C1 segment of cervical spinal cord (tissue), 14 donors: ENCODE data around the gene PAIP2.
"Not testable (repeated sequence)": the region's sequence is repeated elsewhere in the genome, so short reads cannot be mapped to it uniquely, and the experiment has no call there.

Experiments
- DNase-seq, 14 donors: peaks; one replicate each; lab custom pipeline; 2025; lab: John Stamatoyannopoulos, UW

Gene PAIP2

GRCh38 chr5:139315056-139315615, 26.5 kb upstream of the PAIP2 start:
- DNase-seq: no peak

- DNase-seq: no peak
These were observed 5.8 kb upstream of the PAIP2 start for GRCh38 chr5:139335811-139336210.

- DNase-seq: no peak
These were observed 1.6 kb upstream of the PAIP2 start for GRCh38 chr5:139340051-139340450.

- no peak for DNase-seq
These were observed 416 bp upstream of the PAIP2 start for GRCh38 chr5:139341187-139341688.

- no peak for DNase-seq
These were observed 719 bp downstream of the PAIP2 start for GRCh38 chr5:139342423-139342723.

- no peak for DNase-seq
These were observed 1.8 kb downstream of the PAIP2 start for GRCh38 chr5:139343476-139343875.

- DNase-seq: no peak
These were observed 2.5 kb downstream of the PAIP2 start for GRCh38 chr5:139344177-139344576.

- not testable (repeated sequence) for DNase-seq
These were observed 3.8 kb downstream of the PAIP2 start for GRCh38 chr5:139345442-139345841.

- not testable (repeated sequence) for DNase-seq
These were observed 6.2 kb downstream of the PAIP2 start for GRCh38 chr5:139347863-139348262.

GRCh38 chr5:139354186-139354585, 12.5 kb downstream of the PAIP2 start:
- DNase-seq: no peak

GRCh38 chr5:139355900-139356299, 14.2 kb downstream of the PAIP2 start:
- DNase-seq: not testable (repeated sequence)

- no peak for DNase-seq
These were observed 16.4 kb downstream of the PAIP2 start for GRCh38 chr5:139358064-139358463.

- DNase-seq: no peak
These were observed 18.7 kb downstream of the PAIP2 start for GRCh38 chr5:139360384-139360783.

GRCh38 chr5:139361835-139362429, 20.3 kb downstream of the PAIP2 start:
- no peak for DNase-seq

- no peak for DNase-seq
These were observed 22.3 kb downstream of the PAIP2 start for GRCh38 chr5:139363937-139364336.

- DNase-seq: no peak
These were observed 22.8 kb downstream of the PAIP2 start for GRCh38 chr5:139364466-139364865.

GRCh38 chr5:139368613-139369012, 27.0 kb downstream of the PAIP2 start:
- no peak for DNase-seq

- no peak for DNase-seq
These were observed 27.5 kb downstream of the PAIP2 start for GRCh38 chr5:139369181-139369580.

GRCh38 chr5:139371482-139372435, 30.1 kb downstream of the PAIP2 start:
- DNase-seq: no peak

GRCh38 chr5:139374909-139375308, 33.3 kb downstream of the PAIP2 start:
- no peak for DNase-seq

GRCh38 chr5:139376364-139376763, 34.7 kb downstream of the PAIP2 start:
- no peak for DNase-seq

GRCh38 chr5:139377226-139377625, 35.6 kb downstream of the PAIP2 start:
- no peak for DNase-seq
